Thyroid gland (tissue), 4 donors: ENCODE data around the gene ARPP19.

Source experiments
- POLR2A ChIP-seq, 2 donors: fragments of 450-650 bp; IDR thresholded peaks; one replicate each; pipeline ENCODE4 v1.6.1; 2017; ENCODE audit warnings: antibody characterized with exemption in 2 of 2, mild to moderate bottlenecking in 2 of 2, moderate library complexity in 1 of 2
- TF ChIP-seq, protein P1 (sequence below), 6 experiments: fragments of 200-600 bp in 3 of 6; fragments of 450-650 bp in 3 of 6; sonication (generic) in 3 of 6; IDR thresholded peaks; one replicate each; pipeline ENCODE4 v1.5.1; 2016 to 2019; ENCODE audit warnings: antibody characterized with exemption in 6 of 6, mild to moderate bottlenecking in 2 of 6, inconsistent platforms in 1 of 6, moderate library complexity in 1 of 6

GRCh38 chr15:52567871-52568600 lies 794 bp downstream of the ARPP19 start:
- TF ChIP-seq, protein P1, sequence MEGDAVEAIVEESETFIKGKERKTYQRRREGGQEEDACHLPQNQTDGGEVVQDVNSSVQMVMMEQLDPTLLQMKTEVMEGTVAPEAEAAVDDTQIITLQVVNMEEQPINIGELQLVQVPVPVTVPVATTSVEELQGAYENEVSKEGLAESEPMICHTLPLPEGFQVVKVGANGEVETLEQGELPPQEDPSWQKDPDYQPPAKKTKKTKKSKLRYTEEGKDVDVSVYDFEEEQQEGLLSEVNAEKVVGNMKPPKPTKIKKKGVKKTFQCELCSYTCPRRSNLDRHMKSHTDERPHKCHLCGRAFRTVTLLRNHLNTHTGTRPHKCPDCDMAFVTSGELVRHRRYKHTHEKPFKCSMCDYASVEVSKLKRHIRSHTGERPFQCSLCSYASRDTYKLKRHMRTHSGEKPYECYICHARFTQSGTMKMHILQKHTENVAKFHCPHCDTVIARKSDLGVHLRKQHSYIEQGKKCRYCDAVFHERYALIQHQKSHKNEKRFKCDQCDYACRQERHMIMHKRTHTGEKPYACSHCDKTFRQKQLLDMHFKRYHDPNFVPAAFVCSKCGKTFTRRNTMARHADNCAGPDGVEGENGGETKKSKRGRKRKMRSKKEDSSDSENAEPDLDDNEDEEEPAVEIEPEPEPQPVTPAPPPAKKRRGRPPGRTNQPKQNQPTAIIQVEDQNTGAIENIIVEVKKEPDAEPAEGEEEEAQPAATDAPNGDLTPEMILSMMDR (IDR thresholded peaks at IDR 0.05): no peak
- peak in 1 of 2 donors; percentile 14 for TF ChIP-seq POLR2A (IDR thresholded peaks at IDR 0.05)
